ENCODE measurements around the gene NXPH4. TPM values are rescaled to one million over a fixed set of nuclear protein-coding genes. Genes with fewer than 3 reads are reported as not detected.

The NXPH4 gene
- total RNA-seq, 6 experiments from 2014 or later = 0.87 to 1.5 (median 1.2) TPM; not detected in 3

DNA sequence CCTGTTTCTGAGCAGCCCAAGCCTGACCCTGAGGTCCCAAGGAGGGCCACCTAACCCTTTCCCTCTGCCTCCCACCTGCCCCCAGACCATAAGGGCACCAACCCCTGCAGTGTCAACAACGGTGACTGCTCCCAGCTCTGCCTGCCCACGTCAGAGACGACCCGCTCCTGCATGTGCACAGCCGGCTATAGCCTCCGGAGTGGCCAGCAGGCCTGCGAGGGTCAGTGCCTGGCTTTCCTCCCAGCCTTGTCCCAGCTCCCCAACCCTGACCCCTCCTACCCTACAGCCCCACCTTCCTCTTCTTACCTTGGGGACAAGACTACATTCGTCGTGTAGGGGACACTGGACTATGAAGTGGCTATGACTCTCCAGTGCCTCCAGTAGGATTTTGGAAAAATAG lies 35.5 kb upstream of the NXPH4 start:
- Histone ChIP-seq H3K36me3 (peaks cover 0 to 97% (median 63%) of the 10 kb centered on the region in 4 donors), H3K27ac (no peak overlapping the region), H3K9me3 (no peaks in the 10 kb centered on the region), H3K27me3 (no peaks in the 10 kb centered on the region), H3K4me3 (no peak overlapping the region), H3K4me1 (no peaks in the 10 kb centered on the region)
- intact Hi-C loops (cut with DNase I) = loop anchor here (5.0 kb wide), 2 partner anchors 54 to 59 kb away; partner anchors contain the start of gene LRP1 (in 1 of the 2)
- ATAC-seq = no peak
- WGBS (ENCODE audit: insufficient coverage, low coverage, low lambda C conversion rate, missing lambda C conversion rate) = 61% methylated on average over 5 of the region's 9 CpGs
- peak in 1 of 3 donors; percentile 51 for DNase-seq
- TF ChIP-seq POLR2A (IDR thresholded peaks at IDR 0.05) = no peak
- TF ChIP-seq, protein P1, sequence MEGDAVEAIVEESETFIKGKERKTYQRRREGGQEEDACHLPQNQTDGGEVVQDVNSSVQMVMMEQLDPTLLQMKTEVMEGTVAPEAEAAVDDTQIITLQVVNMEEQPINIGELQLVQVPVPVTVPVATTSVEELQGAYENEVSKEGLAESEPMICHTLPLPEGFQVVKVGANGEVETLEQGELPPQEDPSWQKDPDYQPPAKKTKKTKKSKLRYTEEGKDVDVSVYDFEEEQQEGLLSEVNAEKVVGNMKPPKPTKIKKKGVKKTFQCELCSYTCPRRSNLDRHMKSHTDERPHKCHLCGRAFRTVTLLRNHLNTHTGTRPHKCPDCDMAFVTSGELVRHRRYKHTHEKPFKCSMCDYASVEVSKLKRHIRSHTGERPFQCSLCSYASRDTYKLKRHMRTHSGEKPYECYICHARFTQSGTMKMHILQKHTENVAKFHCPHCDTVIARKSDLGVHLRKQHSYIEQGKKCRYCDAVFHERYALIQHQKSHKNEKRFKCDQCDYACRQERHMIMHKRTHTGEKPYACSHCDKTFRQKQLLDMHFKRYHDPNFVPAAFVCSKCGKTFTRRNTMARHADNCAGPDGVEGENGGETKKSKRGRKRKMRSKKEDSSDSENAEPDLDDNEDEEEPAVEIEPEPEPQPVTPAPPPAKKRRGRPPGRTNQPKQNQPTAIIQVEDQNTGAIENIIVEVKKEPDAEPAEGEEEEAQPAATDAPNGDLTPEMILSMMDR (IDR thresholded peaks at IDR 0.05) = no peak

DNA sequence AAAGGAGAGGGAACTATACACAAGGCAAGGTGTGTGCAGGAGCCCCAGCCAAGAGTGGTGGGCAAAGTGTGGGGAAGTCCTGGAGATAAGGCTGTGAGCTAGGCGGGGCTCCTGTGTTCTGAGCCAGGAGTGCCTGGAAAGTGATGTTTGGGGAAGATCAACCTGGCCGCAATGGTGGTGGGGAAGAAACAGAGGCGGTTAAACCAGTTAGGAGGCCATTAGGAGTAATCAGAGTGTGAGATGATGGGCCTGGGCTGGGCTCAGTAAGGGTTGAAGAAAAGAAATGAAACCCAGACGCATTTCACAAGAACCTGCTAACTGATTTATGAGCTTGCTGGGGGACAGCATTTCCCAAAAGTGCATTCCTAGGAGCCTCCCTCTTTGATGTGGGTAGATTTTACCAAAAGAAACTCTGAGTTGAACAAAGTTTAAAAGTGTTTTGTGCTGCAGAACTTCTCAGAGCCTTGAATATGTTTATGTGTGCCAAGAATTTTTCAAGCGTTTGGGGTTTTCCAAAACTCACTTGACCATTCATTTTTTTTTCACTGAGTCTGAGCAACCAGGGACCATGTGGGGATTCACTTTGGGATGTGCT lies 34.9 kb upstream of the NXPH4 start:
- H3K36me3 ChIP-seq = peaks cover 2 to 97% (median 62%) of the 10 kb centered on the region in 4 donors
- H3K9me3 ChIP-seq = no peaks in the 10 kb centered on the region
- no peak for ATAC-seq

DNA sequence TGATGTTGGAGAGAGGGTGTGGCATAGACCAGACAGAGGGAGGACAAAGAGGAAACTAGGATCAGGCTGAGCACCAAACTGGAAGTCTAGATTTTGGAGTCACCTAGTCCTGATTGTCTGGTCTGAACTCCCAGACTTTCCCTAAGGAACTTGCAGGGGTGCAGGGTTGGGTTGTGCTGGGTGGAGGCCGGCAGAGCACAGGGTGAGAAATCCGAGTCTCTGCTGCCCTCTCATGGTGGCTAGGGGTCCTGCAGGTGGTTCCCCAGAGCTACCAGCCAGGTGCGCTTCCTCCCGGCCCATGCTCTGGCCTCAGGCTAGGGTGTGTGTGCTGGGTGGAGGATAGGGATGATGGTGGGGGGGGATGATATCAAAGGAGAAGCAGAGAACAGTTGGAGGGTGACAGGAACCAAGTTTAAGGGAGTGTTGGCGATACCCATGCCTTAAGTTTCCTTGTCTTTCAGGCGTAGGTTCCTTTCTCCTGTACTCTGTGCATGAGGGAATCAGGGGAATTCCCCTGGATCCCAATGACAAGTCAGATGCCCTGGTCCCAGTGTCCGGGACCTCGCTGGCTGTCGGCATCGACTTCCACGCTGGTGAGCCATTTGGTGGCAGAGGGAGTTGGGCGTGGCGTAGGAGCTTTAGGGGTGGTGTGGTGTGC lies 33.5 kb upstream of the NXPH4 start:
- Histone ChIP-seq H3K9me3 (no peaks in the 10 kb centered on the region), H3K27me3 (no peaks in the 10 kb centered on the region), H3K27ac (no peak overlapping the region), H3K4me3 (no peak overlapping the region), H3K36me3 (peaks cover 7 to 96% (median 66%) of the 10 kb centered on the region in 4 donors), H3K4me1 (no peaks in the 10 kb centered on the region)
- TF ChIP-seq, protein P1 (IDR thresholded peaks at IDR 0.05) = peak; percentile 78 to 87 (median 82)
- no peak for TF ChIP-seq POLR2A (IDR thresholded peaks at IDR 0.05)
- DNase-seq (peak in 2 of 3 donors; percentile 71 to 74), ATAC-seq (peak; percentile 82 to 91 (median 84))
- WGBS (ENCODE audit: insufficient coverage, low coverage, low lambda C conversion rate, missing lambda C conversion rate) = 44% methylated on average over 3 of the region's 13 CpGs
- intact Hi-C loops (cut with DNase I) = loop anchor here (5.0 kb wide), 2 partner anchors 56 to 61 kb away; partner anchors contain the start of gene LRP1 (in 1 of the 2)

More for the DNA sequence above, 34.9 kb upstream of the NXPH4 start:
- intact Hi-C loops (cut with DNase I) = loop anchor here (5.0 kb wide), 2 partner anchors 54 to 59 kb away; partner anchors contain the start of gene LRP1 (in 1 of the 2)
- WGBS (ENCODE audit: insufficient coverage, low coverage, low lambda C conversion rate, missing lambda C conversion rate) = 80% methylated on average over 5 of the region's 5 CpGs
- no peak for DNase-seq
- Histone ChIP-seq H3K27ac (no peak overlapping the region), H3K4me3 (no peak overlapping the region), H3K4me1 (no peaks in the 10 kb centered on the region), H3K27me3 (no peaks in the 10 kb centered on the region)
- TF ChIP-seq, protein P1 (IDR thresholded peaks at IDR 0.05) = no peak
- no peak for TF ChIP-seq POLR2A (IDR thresholded peaks at IDR 0.05)

DNA sequence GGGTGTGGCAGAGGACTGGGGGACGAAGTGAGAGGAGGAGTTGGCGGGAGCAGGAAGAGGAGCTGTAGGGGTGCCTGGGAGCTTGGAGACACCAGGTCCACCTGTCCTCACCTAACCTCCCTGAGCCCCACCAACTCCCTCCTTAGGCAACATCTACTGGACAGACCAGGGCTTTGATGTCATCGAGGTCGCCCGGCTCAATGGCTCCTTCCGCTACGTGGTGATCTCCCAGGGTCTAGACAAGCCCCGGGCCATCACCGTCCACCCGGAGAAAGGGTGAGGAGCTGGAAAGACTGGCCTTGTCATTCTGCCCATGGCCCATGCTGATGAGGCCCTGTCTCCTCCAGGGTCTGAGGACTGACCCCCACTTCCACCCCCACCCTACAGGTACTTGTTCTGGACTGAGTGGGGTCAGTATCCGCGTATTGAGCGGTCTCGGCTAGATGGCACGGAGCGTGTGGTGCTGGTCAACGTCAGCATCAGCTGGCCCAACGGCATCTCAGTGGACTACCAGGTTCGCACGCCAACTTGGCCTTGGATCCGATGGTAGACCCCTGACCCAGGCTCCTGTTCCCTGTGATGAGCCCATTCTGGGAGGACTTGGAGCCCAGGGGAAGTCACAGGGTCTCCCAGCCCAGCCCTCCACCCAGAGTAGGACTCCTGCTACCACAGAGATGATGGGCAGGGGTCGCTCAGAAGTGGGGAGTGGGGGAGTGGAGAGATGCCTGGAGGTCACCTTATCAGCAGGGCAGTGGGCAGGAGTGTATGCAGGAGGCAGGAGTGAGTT lies 32.5 kb upstream of the NXPH4 start:
- WGBS (ENCODE audit: insufficient coverage, low coverage, low lambda C conversion rate, missing lambda C conversion rate) = 80% methylated on average over 1 of the region's 22 CpGs
- ATAC-seq = no peak

More for the DNA sequence above, 32.5 kb upstream of the NXPH4 start:
- Histone ChIP-seq H3K36me3 (peaks cover 7 to 97% (median 62%) of the 10 kb centered on the region in 4 donors), H3K27ac (no peak overlapping the region), H3K4me3 (no peak overlapping the region), H3K27me3 (no peaks in the 10 kb centered on the region), H3K4me1 (no peaks in the 10 kb centered on the region), H3K9me3 (no peaks in the 10 kb centered on the region)
- intact Hi-C loops (cut with DNase I) = loop anchor here (5.0 kb wide), 2 partner anchors 57 to 62 kb away; partner anchors contain the start of gene LRP1 (in 1 of the 2)
- TF ChIP-seq POLR2A (IDR thresholded peaks at IDR 0.05) = no peak
- DNase-seq = peak in 1 of 3 donors; percentile 19

All from right lobe of liver (tissue), 6 donors.